AG04449 (cell line): ENCODE data around the gene APOA4.

Experiments used
- CTCF ChIA-PET: fragments of 350-600 bp; formaldehyde crosslinking; extraction: SDS; loops from one replicate; lab custom pipeline; 2021; ENCODE audit warnings: antibody characterized with exemption; lab: Yijun Ruan, JAX
- POLR2A ChIA-PET: fragments of 400-600, 350-600 bp; formaldehyde crosslinking; extraction: SDS; loops from one replicate; lab custom pipeline; 2020; ENCODE audit warnings: antibody characterized with exemption, inconsistent platforms; lab: Yijun Ruan, JAX
- DNase-seq: peaks from one replicate; pipeline ENCODE4 v3.0.0-alpha.2; 2010; ENCODE audit warnings: low read depth, low spot score
- H3K4me3 ChIP-seq: 2 replicates; pipeline ENCODE4 v1.5.1; 2011; ENCODE audit warnings: low read depth, mild to moderate bottlenecking, control low read depth, low read length
- CTCF ChIP-seq: IDR thresholded peaks from one replicate; pipeline ENCODE4 v1.5.1; 2011; ENCODE audit warnings: mild to moderate bottlenecking, moderate library complexity, low read length, control low read depth, inconsistent platforms; ENCODE audit not compliant: insufficient read depth; ENCODE audit errors: missing control alignments

Gene APOA4

GRCh38 chr11:116866804-116867455 lies 43.8 kb upstream of the APOA4 start:
- ChIA-PET POLR2A (interaction anchor here (0.8 to 1.5 kb wide), 2 partner anchors 10 to 13 kb away, joined by 3 read pairs; no protein-coding TSS in a partner anchor), CTCF (interaction anchor here (0.6 to 8.0 kb wide), 6 partner anchors 9 to 239 kb away, joined by 3 to 55 read pairs (median 8); partner anchors contain the start of gene APOA5)
- no peak overlapping the region for H3K4me3 ChIP-seq
- no peak for TF ChIP-seq CTCF
- no peak for DNase-seq

- no peak overlapping the region for H3K4me3 ChIP-seq
- no peak for TF ChIP-seq CTCF
- POLR2A ChIA-PET, result interaction anchor here (1.1 kb wide), 1 partner anchor 12 kb away, joined by 4 read pairs; no protein-coding TSS in a partner anchor
- CTCF ChIA-PET, result interaction anchor here (1.2 to 8.0 kb wide), 6 partner anchors 9 to 359 kb away, joined by 3 to 55 read pairs (median 10); partner anchors contain the start of gene APOA5
- peak; percentile 85 for DNase-seq
Measured at GRCh38 chr11:116865696-116866095, 42.6 kb upstream of the APOA4 start.

- CTCF ChIA-PET, result interaction anchor here (1.0 to 8.0 kb wide), 7 partner anchors 8 to 238 kb away, joined by 3 to 55 read pairs (median 5); partner anchors contain the start of gene APOA5
- no peak for DNase-seq
- POLR2A ChIA-PET, result interaction anchor here (1.1 kb wide), 1 partner anchor 11 kb away, joined by 4 read pairs; no protein-coding TSS in a partner anchor
- no peak overlapping the region for H3K4me3 ChIP-seq
- no peak for TF ChIP-seq CTCF
Measured at GRCh38 chr11:116864531-116864930, 41.4 kb upstream of the APOA4 start.

- no peak for TF ChIP-seq CTCF
- ChIA-PET POLR2A (interaction anchor here (0.9 kb wide), 1 partner anchor 9 kb away, joined by 3 read pairs; no protein-coding TSS in a partner anchor), CTCF (interaction anchor here (0.9 to 8.0 kb wide), 5 partner anchors 8 to 243 kb away, joined by 4 to 55 read pairs (median 10); partner anchors contain the start of gene APOA5)
- H3K4me3 ChIP-seq, result no peak overlapping the region
- no peak for DNase-seq
Measured at GRCh38 chr11:116862951-116863350, 39.8 kb upstream of the APOA4 start.

GRCh38 chr11:116862185-116862584 lies 39.1 kb upstream of the APOA4 start:
- TF ChIP-seq CTCF, result no peak
- ChIA-PET POLR2A (no interaction called here), CTCF (interaction anchor here (1.6 to 8.0 kb wide), 4 partner anchors 8 to 236 kb away, joined by 3 to 55 read pairs (median 22); partner anchors contain the start of genes APOA5 and SIK3)
- H3K4me3 ChIP-seq, result no peak overlapping the region
- no peak for DNase-seq

GRCh38 chr11:116861539-116861938 lies 38.4 kb upstream of the APOA4 start:
- ChIA-PET CTCF (interaction anchor here (1.5 to 8.0 kb wide), 4 partner anchors 18 to 237 kb away, joined by 3 to 55 read pairs (median 20); partner anchors contain the start of genes APOA5 and SIK3), POLR2A (no interaction called here)
- no peak for DNase-seq
- no peak for TF ChIP-seq CTCF
- H3K4me3 ChIP-seq, result no peak overlapping the region
